Activated CD4-positive, alpha-beta T cell treated with anti-CD3 and anti-CD28 coated beads, Interleukin-2, amount 50 U/mL, for 48 hours (primary cell): ENCODE data around the gene CDS2.

ENCODE experiments used
- DNase-seq, 2 experiments: peaks; one replicate each; pipeline ENCODE4 v3.0.0-alpha.2; 2020

The CDS2 gene

GRCh38 chr20:5119435-5120184, 7.2 kb upstream of the CDS2 start, which contains the start of gene PCNA:
TSS of gene PCNA (minus strand) at chr20:5119958. CDS start at chr20:5119798, 160 bp downstream.
- peak; percentile 98 to 99 for DNase-seq

GRCh38 chr20:5120185-5120476, 6.7 kb upstream of the CDS2 start:
- no peak for DNase-seq

- DNase-seq = no peak
These were observed 3.9 kb upstream of the CDS2 start for GRCh38 chr20:5122873-5123260.

GRCh38 chr20:5127204-5127858, 523 bp downstream of the CDS2 start:
- peak; percentile 70 to 77 for DNase-seq

- DNase-seq = no peak
These were observed 1.1 kb downstream of the CDS2 start for GRCh38 chr20:5127859-5128424.

- no peak for DNase-seq
These were observed 2.1 kb downstream of the CDS2 start for GRCh38 chr20:5128886-5129285.

- no peak for DNase-seq
These were observed 4.7 kb downstream of the CDS2 start for GRCh38 chr20:5131502-5131901.

GRCh38 chr20:5133998-5134397, 7.2 kb downstream of the CDS2 start:
- DNase-seq = no peak

GRCh38 chr20:5135363-5136012, 8.7 kb downstream of the CDS2 start:
- no peak for DNase-seq

GRCh38 chr20:5136096-5136495, 9.3 kb downstream of the CDS2 start:
- no peak for DNase-seq

- no peak for DNase-seq
These were observed 13.4 kb downstream of the CDS2 start for GRCh38 chr20:5140195-5140594.

- no peak for DNase-seq
These were observed 14.8 kb downstream of the CDS2 start for GRCh38 chr20:5141615-5142014.

- peak; percentile 28 to 50 for DNase-seq
These were observed 17.0 kb downstream of the CDS2 start for GRCh38 chr20:5143851-5144250.

GRCh38 chr20:5145365-5146098, 18.7 kb downstream of the CDS2 start:
- DNase-seq = no peak

GRCh38 chr20:5146099-5146668, 19.4 kb downstream of the CDS2 start:
- DNase-seq = no peak

- no peak for DNase-seq
These were observed 20.2 kb downstream of the CDS2 start for GRCh38 chr20:5146871-5147592.

GRCh38 chr20:5148581-5148980, 21.8 kb downstream of the CDS2 start:
- no peak for DNase-seq

- DNase-seq = no peak
These were observed 23.1 kb downstream of the CDS2 start for GRCh38 chr20:5149892-5150225.

GRCh38 chr20:5150226-5151076, 23.6 kb downstream of the CDS2 start:
- no peak for DNase-seq

- DNase-seq = no peak
These were observed 26.3 kb downstream of the CDS2 start for GRCh38 chr20:5153152-5153467.
